Tongue (tissue), 2 donors: ENCODE measurements around the gene ULK4. TPM values are rescaled to one million over a fixed set of nuclear protein-coding genes. Genes with fewer than 3 reads are reported as not detected.
A peak's percentile ranks its signal among the peaks of the same experiment; 100 is the strongest.

Experiments used
- DNase-seq: peaks from one replicate; pipeline ENCODE4 v3.0.0-alpha.2; 2015
- total RNA-seq: library from RNA; depleted of rRNA; stranded (reverse); fragments of >200 nt; gene quantifications from one replicate; pipeline ENCODE4 v1.2.3, GENCODE V29; 2014

Gene ULK4
- total RNA-seq, 1 donor from 2014 or later = 22.2 TPM

DNA sequence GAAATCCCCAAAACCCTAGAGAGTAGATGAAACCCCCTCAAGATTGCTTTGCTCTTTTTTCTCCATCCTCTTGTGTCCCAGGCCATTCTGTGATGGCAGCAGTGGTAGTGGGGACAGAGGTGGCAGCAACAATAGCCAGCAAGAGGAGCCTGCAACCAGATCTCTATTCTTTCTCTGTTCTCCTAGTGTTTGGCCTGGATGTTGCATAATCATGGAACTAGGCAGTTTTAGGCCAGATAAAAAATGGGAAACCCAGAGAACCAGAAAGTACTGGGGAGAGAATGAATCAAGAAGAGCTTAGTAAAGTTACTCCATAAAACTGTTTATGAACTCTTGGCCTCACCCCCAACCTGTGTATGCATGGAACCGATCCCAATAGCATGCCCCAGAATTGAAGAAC lies 710.3 kb downstream of the ULK4 start:
- DNase-seq = no peak

DNA sequence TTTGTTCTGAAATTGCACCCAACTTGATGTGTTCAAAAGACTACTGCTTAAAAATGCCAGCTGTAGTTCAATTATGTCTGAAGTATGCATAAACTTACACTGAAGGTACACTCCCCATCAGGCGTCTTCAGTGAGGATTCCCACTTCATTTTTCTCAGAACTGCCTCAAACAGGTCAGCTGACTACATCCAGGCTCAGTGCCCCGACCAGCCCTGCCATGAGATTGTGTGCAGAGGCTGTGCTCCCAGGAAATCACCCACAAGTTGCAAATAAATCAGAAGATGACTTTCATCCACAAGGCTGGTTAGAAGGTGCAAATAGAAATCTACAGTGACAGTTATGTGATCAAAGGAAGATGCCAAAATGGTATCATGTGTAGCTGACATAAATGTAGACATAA lies 711.1 kb downstream of the ULK4 start:
- no peak for DNase-seq

DNA sequence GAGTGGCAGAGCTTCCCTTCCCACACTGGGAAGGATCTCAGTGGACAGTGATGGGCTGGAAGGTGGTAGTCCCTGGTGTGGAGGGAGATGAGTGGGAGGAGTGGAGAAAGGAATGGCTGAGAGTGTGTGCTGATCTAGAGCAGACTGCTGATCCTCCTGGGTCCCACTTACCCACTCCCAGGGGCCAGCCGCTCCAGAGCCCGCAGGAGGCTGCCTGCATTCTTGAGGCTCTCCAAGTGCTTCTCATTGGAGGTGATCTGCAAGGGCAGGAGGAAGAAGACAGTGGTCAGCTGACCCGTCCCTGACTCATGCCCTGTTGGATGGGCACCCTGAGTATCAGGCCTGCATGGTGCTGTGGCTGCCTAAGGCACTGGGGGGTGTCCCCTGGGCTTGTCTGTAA lies 712.6 kb downstream of the ULK4 start:
- no peak for DNase-seq

- DNase-seq = no peak
Observed at GRCh38 chr3:41248525-41248924, 713.4 kb downstream of the ULK4 start.

DNA sequence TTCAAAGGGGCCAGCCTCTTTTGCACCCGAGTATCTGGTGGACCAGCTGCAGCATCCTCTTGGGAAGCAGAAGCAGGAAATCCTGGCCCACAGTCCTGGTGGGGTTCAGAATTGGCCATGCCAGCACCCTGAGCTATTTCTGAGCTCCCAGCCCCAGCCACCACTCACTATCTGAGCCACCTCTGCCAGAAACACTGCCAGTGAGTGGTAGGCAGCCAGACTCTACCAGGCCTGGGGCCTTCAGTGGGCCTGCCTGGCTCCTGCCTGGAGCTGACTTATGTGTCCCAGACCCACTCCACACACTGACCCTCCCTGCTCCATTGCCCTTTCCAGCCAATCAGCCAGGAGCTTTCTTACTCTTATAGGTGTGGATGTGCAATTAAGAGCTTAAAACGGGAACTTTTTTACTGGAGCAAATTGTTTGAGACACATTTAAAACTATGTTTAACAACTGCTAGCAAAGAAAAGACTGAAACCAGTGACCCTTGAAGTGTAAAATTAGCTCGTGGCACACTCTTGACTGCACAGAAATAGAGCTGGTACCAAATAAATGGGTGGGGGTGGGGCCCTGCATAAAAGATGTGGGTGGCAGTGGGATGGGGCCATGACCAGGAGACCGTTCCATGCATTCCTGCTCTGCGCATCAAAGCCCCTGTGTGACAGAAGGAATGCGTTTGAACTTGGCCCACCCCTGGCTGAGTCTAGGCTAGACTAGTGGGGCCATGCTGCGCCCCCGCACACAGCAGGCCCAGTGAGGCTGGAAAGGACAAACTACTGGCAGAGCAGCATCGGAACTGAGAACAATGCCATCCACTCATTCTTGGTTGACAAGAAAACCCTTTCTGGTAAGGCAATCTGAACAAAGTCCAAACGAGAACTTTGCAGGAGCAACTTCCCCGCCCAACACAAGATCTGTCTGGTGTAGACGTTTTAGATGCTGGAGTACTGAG lies 714.6 kb downstream of the ULK4 start:
- no peak for DNase-seq

- DNase-seq = no peak
Observed at GRCh38 chr3:41244620-41245336, 717.1 kb downstream of the ULK4 start.

DNA sequence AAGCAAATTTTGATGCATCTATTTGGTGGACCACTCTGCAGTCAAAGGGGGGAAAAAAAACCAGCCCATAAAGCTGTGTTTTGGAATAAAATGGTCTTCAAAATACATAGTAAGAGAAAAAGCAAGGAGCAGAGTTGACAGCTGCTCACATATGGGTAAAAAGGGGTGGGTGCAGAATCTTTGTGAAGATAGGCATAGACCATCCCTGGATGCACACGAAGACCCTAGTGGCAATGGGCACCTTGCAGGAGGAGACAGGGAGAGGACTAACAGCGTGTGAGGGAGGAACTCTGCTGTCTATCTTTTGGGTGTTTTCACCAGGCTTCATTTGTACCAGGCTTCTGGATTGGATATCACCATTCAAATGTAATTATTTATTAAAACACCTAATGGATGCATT lies 718.7 kb downstream of the ULK4 start:
- no peak for DNase-seq

DNA sequence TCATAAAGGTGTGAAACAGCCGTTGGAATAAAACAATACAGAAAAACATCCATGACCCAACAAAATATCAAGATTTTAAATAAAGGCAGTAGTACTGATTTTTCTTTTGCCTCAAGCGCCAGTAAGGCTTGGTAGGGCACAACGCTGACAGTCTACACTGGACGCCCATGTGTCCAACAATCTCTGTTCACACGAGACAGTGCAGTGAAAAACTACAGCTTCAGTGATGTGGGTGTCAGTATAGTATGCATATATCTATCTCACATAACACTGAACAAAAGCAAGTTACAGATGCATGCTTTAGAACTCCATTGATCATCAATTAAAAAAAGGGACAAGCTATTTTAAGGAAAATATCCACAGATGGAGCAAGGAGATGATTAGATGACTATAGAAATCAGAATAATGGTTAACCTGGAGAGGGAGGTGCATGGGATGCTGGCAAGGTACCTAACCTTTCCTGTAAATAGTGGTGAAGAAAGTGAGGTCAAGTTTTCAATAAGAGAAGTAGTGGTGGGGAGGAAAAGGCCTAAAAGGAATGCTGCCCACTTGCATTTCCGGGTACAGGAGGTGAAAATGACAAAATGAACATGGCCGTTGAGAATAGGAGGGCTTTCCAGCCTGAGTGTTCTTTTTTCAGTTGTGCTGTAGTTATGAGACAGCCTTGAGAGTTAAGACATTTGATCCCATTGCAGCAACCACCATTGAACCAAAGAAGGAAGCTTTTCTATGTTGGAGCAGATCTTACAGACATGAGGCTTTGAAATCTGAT lies 719.9 kb downstream of the ULK4 start:
- DNase-seq = no peak

GRCh38 chr3:41241161-41241560 lies 720.7 kb downstream of the ULK4 start:
- peak; percentile 40 for DNase-seq

GRCh38 chr3:41239587-41239986 lies 722.3 kb downstream of the ULK4 start:
- no peak for DNase-seq

DNA sequence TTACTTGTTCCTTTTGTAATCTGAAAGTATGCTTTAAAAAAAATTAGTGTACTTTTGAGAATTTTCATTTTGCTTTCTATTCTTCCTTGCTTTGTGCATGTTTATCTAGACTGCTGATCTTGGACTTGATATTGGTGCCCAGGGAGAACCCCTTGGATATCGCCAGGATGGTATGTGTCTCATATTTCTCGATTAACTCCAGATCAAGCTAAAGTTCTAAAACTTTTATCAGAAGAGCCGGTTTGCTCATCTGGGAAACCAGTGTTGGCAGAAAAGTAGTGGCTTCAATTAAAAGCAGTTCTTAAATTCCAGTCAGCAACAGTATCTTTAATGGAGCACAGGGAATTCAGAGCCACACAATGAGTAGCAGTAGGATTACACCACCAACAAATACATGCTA lies 724.0 kb downstream of the ULK4 start:
- DNase-seq = no peak

GRCh38 chr3:41236228-41236627 lies 725.7 kb downstream of the ULK4 start:
- no peak for DNase-seq

GRCh38 chr3:41234823-41235721 lies 726.8 kb downstream of the ULK4 start:
- no peak for DNase-seq

GRCh38 chr3:41224120-41224806 lies 737.6 kb downstream of the ULK4 start:
- DNase-seq = no peak

DNA sequence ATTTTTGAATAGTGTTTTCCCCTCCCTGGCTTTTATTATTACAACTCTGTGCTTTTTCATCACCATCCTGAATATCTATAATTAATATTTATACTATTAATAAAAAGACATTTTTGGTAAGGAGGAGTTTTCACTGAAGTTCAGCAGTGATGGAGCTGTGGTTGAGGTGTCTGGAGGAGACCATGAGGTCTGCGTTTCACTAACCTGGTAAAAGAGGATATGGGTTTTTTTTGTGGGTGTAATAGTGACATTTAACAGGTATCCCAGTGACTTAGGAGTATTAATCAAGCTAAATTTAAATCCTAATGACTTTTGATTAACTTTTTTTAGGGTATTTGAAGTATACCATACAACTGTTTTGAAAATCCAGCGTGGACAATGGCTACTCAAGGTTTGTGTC lies 738.2 kb downstream of the ULK4 start:
- DNase-seq = no peak

- no peak for DNase-seq
Observed at GRCh38 chr3:41223078-41223477, 738.8 kb downstream of the ULK4 start.

DNA sequence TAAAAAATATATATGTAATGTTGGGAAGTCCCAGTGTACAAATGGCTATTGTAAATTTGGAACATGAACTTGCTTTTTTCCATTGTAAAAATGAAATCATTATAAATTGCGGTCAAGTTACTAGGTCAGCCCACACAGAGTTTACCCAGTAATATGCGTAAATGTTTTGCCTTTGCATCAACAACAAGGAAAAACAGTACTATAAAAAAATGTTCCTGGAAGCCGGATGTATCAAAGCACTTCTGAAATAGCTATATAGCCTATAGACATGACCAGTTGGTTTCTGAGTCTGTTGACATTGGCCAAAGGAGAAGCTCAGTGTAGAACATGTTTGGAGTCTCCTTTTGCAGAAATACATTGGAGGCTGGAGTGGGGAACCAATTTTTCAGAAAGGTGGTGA lies 739.4 kb downstream of the ULK4 start:
- no peak for DNase-seq

- DNase-seq = no peak
Observed at GRCh38 chr3:41222012-41222411, 739.9 kb downstream of the ULK4 start.

DNA sequence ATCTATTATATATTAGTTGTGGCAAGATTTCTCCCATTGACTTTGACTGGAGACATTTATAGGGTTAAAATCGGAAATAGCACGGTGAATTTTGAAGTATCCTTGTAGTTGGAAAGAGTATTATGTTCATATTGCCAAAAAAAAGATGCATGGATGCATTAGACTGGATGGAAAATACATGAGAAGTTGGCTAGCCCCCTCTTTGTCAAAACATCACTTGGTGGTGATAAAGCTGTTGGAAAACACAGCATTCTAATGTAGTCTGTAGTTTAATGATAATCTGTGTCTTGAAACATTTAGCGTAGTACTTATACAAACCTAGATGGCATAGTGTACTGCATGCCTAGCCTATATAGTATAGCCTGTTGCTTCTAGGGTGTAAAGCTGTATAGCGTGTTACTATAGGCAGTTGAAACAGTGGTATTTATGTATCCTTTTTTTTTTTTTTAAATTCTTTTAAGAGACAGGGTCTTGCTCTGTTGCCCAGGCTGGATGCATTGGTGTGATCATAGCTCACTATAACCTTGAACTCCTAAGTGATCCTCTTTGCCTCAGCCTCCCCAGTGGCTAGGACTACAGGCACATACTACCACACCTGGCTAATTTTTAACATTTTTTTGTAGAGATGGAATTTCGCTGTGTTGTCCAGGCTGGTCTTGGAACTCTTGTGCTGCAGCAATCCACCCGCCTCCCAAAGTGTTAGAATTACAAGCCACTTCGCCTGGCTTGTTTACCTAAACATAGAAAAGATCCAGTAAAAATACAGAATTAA lies 740.8 kb downstream of the ULK4 start:
- no peak for DNase-seq

DNA sequence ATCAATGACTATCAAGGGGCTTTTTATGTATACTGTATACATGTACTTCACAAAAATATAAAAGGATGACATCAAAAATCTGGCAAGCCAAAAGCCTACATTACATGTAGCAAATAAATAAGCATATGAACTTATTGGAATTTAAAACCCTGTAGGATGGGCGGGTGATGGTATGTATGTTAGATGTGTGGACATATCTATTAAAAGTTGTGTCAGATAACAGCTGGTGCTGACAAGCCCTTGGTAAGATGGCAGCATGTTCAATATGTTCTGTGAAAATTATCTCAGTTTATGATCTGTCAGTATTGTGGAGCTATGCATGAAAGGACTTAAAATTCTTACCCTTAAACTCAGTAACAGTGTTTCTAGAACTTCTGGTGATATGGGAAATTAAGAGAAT lies 742.5 kb downstream of the ULK4 start:
- DNase-seq = no peak
